Glomerular endothelial cell (primary cell): Measurements from ENCODE around the gene CALN1. TPM values are rescaled to one million over a fixed set of nuclear protein-coding genes. Genes with fewer than 3 reads are reported as not detected.
"Not testable (repeated sequence)": the region's sequence is repeated elsewhere in the genome, so short reads cannot be mapped to it uniquely, and the experiment has no call there.

Source experiments
- DNase-seq: peaks from one replicate; pipeline ENCODE4 v3.0.0-alpha.2; 2011; ENCODE audit warnings: low read depth, low spot score; ENCODE audit errors: extremely low read depth
- total RNA-seq: library from RNA; depleted of rRNA; stranded (reverse); fragments of >200 nt; gene quantifications from 2 replicates; pipeline ENCODE4 v1.2.3, GENCODE V29; 2015

The CALN1 gene
- total RNA-seq, 1 donor from 2014 or later: not detected

- DNase-seq: no peak
Observed at GRCh38 chr7:71768450-71768849, 643.7 kb downstream of the CALN1 start.

GRCh38 chr7:71766016-71766415 lies 646.1 kb downstream of the CALN1 start:
- no peak for DNase-seq

DNA sequence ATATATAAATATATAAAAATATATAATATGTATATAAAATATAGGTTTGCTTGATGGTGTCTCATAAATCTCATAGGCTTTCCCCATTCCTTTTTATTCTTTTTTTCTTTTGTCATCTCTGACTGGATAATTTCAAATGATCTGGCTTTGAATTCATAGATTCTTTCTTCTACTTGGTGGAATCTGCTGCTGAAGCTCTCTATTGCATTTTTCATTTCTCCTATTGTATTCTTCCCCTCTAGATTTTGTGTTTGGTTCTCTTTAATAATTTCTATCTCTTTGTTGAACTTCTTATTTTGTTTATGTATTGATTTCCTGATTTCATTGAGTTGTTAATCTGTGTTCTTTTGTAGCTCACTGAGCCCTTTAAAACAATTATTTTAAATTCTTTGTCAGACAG lies 650.8 kb downstream of the CALN1 start:
- DNase-seq: no peak

DNA sequence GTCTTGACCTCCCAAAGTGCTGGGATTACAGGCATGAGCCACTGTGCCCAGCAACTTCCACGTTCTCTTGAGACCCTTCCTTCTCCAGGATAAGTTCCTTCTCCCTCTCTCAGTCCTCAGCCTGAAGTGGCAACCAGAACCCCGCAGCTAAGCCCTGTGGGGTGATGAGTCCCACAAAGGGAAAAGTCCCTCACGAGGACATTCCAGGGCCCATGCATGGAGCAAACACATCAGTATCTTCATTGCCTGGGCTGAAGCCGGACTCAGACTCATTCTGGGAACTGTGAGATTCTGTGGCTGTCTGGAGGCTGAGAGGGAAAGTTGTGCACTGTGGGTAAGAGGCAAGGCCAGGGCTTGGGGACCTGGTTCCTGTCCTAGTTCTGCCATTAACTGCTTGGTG lies 657.3 kb downstream of the CALN1 start:
- DNase-seq: no peak

DNA sequence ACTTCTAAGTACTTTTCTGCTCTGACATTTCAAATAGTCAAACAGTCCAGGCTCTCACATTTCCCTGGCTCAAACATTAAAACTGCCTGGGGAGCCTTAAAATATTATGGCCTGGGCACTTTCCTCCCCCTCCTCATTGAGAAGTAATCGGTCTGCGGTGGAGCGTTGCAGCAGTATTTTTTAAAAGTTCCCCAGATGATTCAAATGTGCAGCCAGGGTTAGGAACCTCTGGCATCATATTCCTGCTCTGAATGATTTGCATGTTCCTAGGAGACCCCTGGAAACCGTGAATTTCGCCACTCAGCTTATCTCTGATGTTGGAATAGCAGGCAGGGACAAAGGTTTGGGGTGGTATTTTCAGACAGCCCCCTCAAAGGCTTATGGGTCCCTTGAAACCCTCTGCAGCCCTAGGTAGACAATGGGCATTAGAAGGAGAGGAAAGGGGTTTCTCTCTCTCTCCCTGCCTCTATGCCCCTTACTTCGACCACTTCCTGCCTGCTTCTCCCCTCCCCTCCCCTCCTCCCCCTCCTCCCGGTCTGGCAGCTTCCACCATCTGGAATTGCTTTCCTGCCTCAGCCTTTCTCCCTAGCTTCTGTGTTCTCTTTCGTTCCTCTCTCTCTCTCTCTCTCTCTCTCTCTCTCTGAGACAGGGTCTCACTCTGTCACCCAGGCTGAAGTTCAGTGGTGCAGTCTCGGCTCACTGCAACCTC lies 658.0 kb downstream of the CALN1 start:
- DNase-seq: no peak

GRCh38 chr7:71753236-71753635 lies 658.9 kb downstream of the CALN1 start:
- DNase-seq: no peak

DNA sequence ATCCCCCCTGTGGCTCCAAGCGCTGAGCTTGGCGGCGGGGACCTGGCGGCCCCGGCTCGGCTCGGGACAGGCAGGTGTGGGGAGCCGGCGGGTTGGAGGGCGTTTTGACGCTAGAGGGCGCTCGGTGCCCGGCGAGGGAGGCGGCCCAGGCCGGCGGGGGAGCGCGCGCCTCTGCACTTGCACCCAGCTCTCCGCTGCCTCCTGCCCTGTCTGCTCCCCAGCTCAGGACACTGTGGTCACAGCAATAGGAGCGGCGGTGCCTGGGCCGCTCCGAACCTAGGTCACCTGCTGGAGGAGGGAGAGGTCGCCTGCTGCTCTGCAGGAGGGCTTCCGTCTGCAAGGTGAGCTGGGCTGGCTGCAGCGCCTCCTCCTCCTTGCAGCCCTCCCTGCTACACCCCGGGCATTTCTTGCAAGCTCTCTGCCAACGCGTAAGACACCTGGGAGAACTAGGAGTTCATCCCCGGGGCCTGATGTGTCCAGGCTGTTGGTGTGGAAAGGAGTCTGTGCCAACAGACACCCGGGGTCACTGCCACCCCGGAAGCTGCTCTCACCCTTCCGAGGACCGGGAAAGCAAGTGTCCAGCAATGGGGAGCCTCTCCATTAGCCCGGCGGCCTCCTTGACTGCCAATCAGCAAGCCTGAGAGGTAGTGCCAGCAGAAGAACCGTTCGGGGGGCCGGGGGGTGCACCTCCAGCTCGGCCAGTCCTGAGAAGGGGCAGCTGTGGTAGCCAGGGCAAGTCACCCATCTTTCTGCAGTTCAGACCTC lies 659.8 kb downstream of the CALN1 start:
- DNase-seq: no peak

DNA sequence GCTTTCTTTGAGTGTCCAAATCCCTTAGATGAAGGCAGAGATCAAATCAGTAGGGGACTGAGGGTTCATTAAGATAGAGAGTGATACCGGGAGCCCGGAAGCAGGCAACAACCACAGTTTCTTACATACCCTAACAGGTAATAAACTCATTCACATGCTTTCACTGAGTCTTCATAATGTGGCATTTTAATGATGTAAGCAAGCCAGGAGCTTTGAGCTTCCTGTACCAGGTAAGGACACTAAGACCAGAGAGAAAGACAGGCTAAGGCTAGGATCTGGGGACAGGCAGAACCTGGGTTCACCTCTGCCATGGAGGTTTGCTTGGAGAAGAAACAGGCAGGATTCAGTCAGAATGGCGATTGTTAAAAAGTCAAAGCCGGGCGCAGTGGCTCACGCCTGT lies 661.8 kb downstream of the CALN1 start:
- DNase-seq: no peak

DNA sequence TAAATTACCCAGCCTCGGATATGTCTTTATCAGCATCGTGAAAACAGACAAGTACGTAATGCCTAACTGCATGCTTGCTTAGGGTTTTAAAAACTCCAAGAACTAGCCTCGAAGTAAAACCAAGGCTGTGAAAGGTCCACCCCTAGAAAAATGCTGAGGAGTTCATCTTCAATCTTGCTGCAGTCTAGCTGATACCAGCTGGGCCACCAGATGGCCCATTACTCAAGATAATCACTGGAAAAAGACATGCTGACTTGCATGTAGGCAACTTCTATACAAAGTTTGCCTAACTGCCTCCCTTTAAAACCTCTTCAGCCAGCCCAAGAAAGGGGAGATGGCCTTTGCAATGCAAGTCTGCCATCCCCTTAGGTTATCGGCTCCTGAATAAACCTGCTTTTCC lies 666.1 kb downstream of the CALN1 start:
- DNase-seq: no peak

DNA sequence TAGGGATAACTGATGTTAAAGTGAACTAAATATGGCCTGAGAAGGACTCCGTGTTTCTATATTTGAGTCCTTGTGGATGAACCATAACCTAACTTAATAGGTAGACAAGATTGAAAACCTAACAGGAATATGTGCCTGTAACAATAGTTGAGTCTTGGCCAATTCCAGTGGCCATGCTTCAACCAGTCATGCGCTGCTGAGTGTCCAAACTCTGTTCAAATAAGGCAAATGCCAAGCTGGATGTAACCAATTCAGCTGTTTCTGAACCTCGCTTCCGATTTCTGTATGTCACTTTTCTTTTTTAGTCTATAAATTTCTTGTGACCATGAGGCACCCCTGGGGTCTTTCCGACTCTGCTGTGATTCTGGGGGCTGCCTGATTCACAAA lies 672.0 kb downstream of the CALN1 start:
- DNase-seq: no peak

DNA sequence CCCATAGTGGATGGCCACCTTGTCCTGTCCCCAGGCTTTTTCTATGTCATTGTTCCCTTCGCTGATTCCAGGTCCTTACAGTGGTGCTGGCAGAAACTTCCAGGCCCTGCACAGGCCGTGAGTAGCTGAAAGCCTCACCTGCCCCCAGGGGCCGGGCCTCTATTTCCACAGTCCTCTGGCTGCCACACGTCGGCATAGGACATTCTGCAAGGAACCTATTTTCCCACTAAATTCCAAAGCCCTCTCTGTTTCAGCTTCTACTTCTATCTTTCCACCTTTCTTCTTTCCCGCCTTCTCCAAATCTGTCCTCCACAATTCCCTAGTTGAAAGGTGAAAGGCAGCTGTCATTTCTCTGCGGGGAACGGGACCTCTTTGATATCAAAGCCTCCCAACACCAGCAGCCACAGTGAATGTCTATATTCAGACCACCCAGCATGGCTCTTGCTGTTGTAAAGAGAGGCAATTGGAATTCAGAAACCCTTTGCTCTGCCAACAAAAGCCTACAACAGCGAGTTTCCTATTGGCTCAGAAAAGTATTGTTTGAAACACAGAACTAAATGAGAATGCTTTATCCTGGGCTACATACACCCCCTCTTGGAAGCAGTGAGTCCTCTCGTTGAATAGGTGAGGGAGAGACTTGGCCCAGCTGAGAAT lies 672.5 kb downstream of the CALN1 start:
- DNase-seq: no peak

- not testable (repeated sequence) for DNase-seq
Observed at GRCh38 chr7:71737931-71738540, 674.1 kb downstream of the CALN1 start.

DNA sequence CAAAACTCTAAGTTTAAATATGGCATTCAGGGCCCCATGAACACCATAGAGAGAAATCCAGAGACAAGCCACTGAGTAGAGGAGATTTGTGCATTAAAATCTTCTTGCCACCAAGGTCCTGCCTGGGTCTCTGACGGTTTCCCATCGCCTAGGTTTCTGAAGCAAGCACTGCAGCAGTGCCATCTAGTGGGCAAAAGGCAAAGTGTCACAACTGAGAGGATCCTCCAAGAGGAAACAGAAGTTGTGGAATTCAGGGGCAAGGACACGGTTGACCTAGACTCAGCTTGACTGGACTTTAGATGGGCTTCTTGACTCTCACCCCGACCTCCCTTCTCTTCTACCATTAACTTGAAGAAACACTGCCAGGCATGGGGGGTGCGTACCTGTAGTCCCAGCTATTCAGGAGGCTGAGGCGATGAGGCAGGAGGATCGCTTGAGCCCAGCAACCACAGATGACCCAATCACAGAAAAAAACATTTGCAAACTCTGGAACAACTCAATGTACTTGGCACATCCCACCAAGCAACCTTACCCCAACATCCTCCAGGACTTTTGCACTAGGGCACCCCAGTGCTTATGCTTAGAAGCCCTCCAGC lies 676.1 kb downstream of the CALN1 start:
- DNase-seq: peak; percentile 22

GRCh38 chr7:71733107-71733870 lies 678.8 kb downstream of the CALN1 start:
- peak; percentile 14 for DNase-seq

- no peak for DNase-seq
Observed at GRCh38 chr7:71731740-71732139, 680.4 kb downstream of the CALN1 start.
